IMR-90 (cell line): ENCODE measurements around the gene RAP1GAP. TPM values are rescaled to one million over a fixed set of nuclear protein-coding genes. Genes with fewer than 3 reads are reported as not detected.

Experiments used
- ATAC-seq: fragments of 200-7000 bp; cut with Tn5 transposase; 2 replicates; pipeline ENCODE4 v1.9.1; 2020; ENCODE audit warnings: low read depth, mild to moderate bottlenecking, moderate library complexity
- BruUV-seq: library from RNA; stranded (reverse); fragments of 400-500 nt; replicated peaks from 2 replicates; lab custom pipeline; 2021; lab: Mats Ljungman, UMichigan
- CTCF ChIA-PET: fragments of 300-600 bp; formaldehyde crosslinking; extraction: SDS; loops from one replicate; lab custom pipeline; 2021; ENCODE audit warnings: antibody characterized with exemption; lab: Yijun Ruan, JAX
- POLR2A ChIA-PET: fragments of 300-600 bp; sonication (Branson Sonifier 250); formaldehyde crosslinking; loops from one replicate; lab custom pipeline; 2022; ENCODE audit warnings: antibody characterized with exemption; ENCODE audit not compliant: unreplicated experiment; lab: Charles Lee
- DNase-seq: peaks from one replicate; pipeline ENCODE4 v3.0.0; 2013
- H2AFZ ChIP-seq: replicated peaks from 2 replicates; pipeline ENCODE3; 2013; ENCODE audit warnings: low read length, mild to moderate bottlenecking; ENCODE audit not compliant: poor library complexity
- H2AK5ac ChIP-seq: 2 replicates; pipeline ENCODE4 v1.6.1; 2013; ENCODE audit warnings: low read depth, low read length, inconsistent platforms
- H2AK9ac ChIP-seq: replicated peaks from 2 replicates; pipeline ENCODE3; 2013; ENCODE audit warnings: mild to moderate bottlenecking, low read depth, low read length, moderate library complexity; ENCODE audit not compliant: poor library complexity
- H2BK120ac ChIP-seq: 2 replicates; pipeline ENCODE4 v1.6.1; 2013; ENCODE audit warnings: low read depth, low read length, inconsistent platforms
- H2BK15ac ChIP-seq: 3 replicates; pipeline ENCODE4 v1.6.1; 2013; ENCODE audit warnings: low read depth, low read length, inconsistent platforms
- H2BK20ac ChIP-seq: 2 replicates; pipeline ENCODE4 v1.6.1; 2013; ENCODE audit warnings: low read depth, mild to moderate bottlenecking, inconsistent platforms, low read length, moderate library complexity
- H2BK5ac ChIP-seq: 2 replicates; pipeline ENCODE4 v1.6.1; 2013; ENCODE audit warnings: mild to moderate bottlenecking, low read depth, low read length, inconsistent platforms; ENCODE audit not compliant: poor library complexity, severe bottlenecking
- H3K14ac ChIP-seq: replicated peaks from 2 replicates; pipeline ENCODE4 v1.6.1; 2013; ENCODE audit warnings: low read depth, low read length, inconsistent platforms
- H3K18ac ChIP-seq: 2 replicates; pipeline ENCODE4 v1.6.1; 2013; ENCODE audit warnings: low read depth, low read length, control low read depth
- H3K23ac ChIP-seq: 2 replicates; pipeline ENCODE4 v1.6.1; 2013; ENCODE audit warnings: low read depth, low read length, inconsistent platforms
- H3K27ac ChIP-seq: 2 replicates; pipeline ENCODE4 v1.5.1; 2013; ENCODE audit warnings: mild to moderate bottlenecking, control low read depth, low read length; ENCODE audit not compliant: insufficient read depth
- H3K27me3 ChIP-seq: 2 replicates; pipeline ENCODE4 v1.6.1; 2013; ENCODE audit warnings: low read length; ENCODE audit not compliant: control insufficient read depth, insufficient read depth
- H3K36me3 ChIP-seq: 2 replicates; pipeline ENCODE4 v1.6.1; 2013; ENCODE audit warnings: low read length, mixed read lengths; ENCODE audit not compliant: control insufficient read depth, insufficient read depth
- H3K4ac ChIP-seq: 2 replicates; pipeline ENCODE4 v1.6.1; 2013; ENCODE audit warnings: low read depth, low read length, inconsistent platforms
- H3K4me1 ChIP-seq: 2 replicates; pipeline ENCODE4 v1.6.1; 2013; ENCODE audit warnings: low read length, mixed read lengths; ENCODE audit not compliant: control insufficient read depth, insufficient read depth
- H3K4me2 ChIP-seq: 2 replicates; pipeline ENCODE4 v1.6.1; 2013; ENCODE audit warnings: low read depth, mild to moderate bottlenecking, control low read depth, low read length, moderate library complexity
- H3K4me3 ChIP-seq: 2 replicates; pipeline ENCODE4 v1.5.1; 2013; ENCODE audit warnings: low read depth, mild to moderate bottlenecking, control low read depth, low read length, moderate library complexity; ENCODE audit not compliant: insufficient read depth
- H3K56ac ChIP-seq: 2 replicates; pipeline ENCODE4 v1.6.1; 2013; ENCODE audit warnings: low read length, inconsistent platforms; ENCODE audit not compliant: insufficient read depth; ENCODE audit errors: extremely low read depth
- H3K79me1 ChIP-seq, 2 experiments: 2 replicates each; pipeline ENCODE4 v1.6.1; 2013; ENCODE audit warnings: low read length in 2 of 2, inconsistent platforms in 1 of 2, low read depth in 1 of 2
- H3K9ac ChIP-seq: 2 replicates; pipeline ENCODE4 v1.6.1; 2013; ENCODE audit warnings: low read depth, low read length, control low read depth
- H3K9me1 ChIP-seq: 2 replicates; pipeline ENCODE4 v1.6.1; 2013; ENCODE audit warnings: low read length, inconsistent platforms; ENCODE audit not compliant: insufficient read depth
- H3K9me3 ChIP-seq: 2 replicates; pipeline ENCODE4 v1.6.1; 2013; ENCODE audit warnings: low read length; ENCODE audit not compliant: control insufficient read depth, insufficient read depth
- H4K20me1 ChIP-seq: 2 replicates; pipeline ENCODE4 v1.6.1; 2013; ENCODE audit warnings: low read length, inconsistent platforms; ENCODE audit not compliant: insufficient read depth
- H4K5ac ChIP-seq: 2 replicates; pipeline ENCODE4 v1.6.1; 2013; ENCODE audit warnings: mild to moderate bottlenecking, low read depth, low read length, control low read depth
- H4K8ac ChIP-seq, 2 experiments: 2 replicates each; pipeline ENCODE4 v1.6.1; 2013; ENCODE audit warnings: low read depth in 2 of 2, low read length in 2 of 2, control low read depth in 1 of 2, inconsistent platforms in 1 of 2
- H4K91ac ChIP-seq: 2 replicates; pipeline ENCODE4 v1.6.1; 2013; ENCODE audit warnings: low read depth, low read length, inconsistent platforms; ENCODE audit not compliant: insufficient read depth
- BHLHE40 ChIP-seq: fragments of 150-350 bp; IDR thresholded peaks from 2 replicates; pipeline ENCODE4 v1.6.1; 2016; ENCODE audit warnings: mild to moderate bottlenecking, low read depth, low read length
- CEBPB ChIP-seq: IDR thresholded peaks from 2 replicates; pipeline ENCODE4 v1.6.1; 2012; ENCODE audit warnings: low read depth, low read length, improper control_type of control experiment
- CHD1 ChIP-seq: IDR thresholded peaks from 2 replicates; pipeline ENCODE4 v1.6.1; 2012; ENCODE audit warnings: low read depth, low read length, improper control_type of control experiment
- FOS ChIP-seq: fragments of 150-350 bp; IDR thresholded peaks from 2 replicates; pipeline ENCODE4 v1.6.1; 2016; ENCODE audit warnings: low read depth, low read length
- MAFK ChIP-seq: IDR thresholded peaks from 2 replicates; pipeline ENCODE4 v1.6.1; 2012; ENCODE audit warnings: low read depth, low read length, improper control_type of control experiment
- MAZ ChIP-seq: IDR thresholded peaks from 2 replicates; pipeline ENCODE4 v1.6.1; 2012; ENCODE audit warnings: low read depth, mild to moderate bottlenecking, low read length, improper control_type of control experiment, moderate library complexity, borderline replicate concordance
- MXI1 ChIP-seq: IDR thresholded peaks from 2 replicates; pipeline ENCODE4 v1.6.1; 2012; ENCODE audit warnings: low read depth, mild to moderate bottlenecking, low read length, moderate library complexity, borderline replicate concordance
- NFE2L2 ChIP-seq: fragments of 150-350 bp; IDR thresholded peaks from 2 replicates; pipeline ENCODE4 v1.6.1; 2016; ENCODE audit warnings: low read depth, mild to moderate bottlenecking, low read length
- POLR2A ChIP-seq: IDR thresholded peaks from 2 replicates; pipeline ENCODE4 v1.6.1; 2012; ENCODE audit warnings: mild to moderate bottlenecking, low read depth, low read length
- RAD21 ChIP-seq: IDR thresholded peaks from 2 replicates; pipeline ENCODE4 v1.6.1; 2012; ENCODE audit warnings: low read length, improper control_type of control experiment
- RCOR1 ChIP-seq: IDR thresholded peaks from 2 replicates; pipeline ENCODE4 v1.6.1; 2012; ENCODE audit warnings: mild to moderate bottlenecking, low read length, improper control_type of control experiment; ENCODE audit not compliant: insufficient replicate concordance
- RFX5 ChIP-seq: IDR thresholded peaks from 2 replicates; pipeline ENCODE4 v1.8.0; 2012; ENCODE audit warnings: low read depth, mild to moderate bottlenecking, low read length, moderate library complexity
- SMC3 ChIP-seq: fragments of 150-350 bp; IDR thresholded peaks from 2 replicates; pipeline ENCODE4 v1.6.1; 2016; ENCODE audit warnings: low read depth, mild to moderate bottlenecking, antibody characterized with exemption, low read length, moderate library complexity
- WGBS, 2 experiments: methylation state at CpG; one replicate each; pipeline versions ENCODE4 v1.1.5 to v1.1.7; 2013; ENCODE audit warnings: missing lambda C conversion rate in 2 of 2; ENCODE audit not compliant: insufficient read length in 1 of 2; ENCODE audit errors: extremely low coverage in 2 of 2; 5-methylcytosine and 5-hydroxymethylcytosine counted together
- dilution Hi-C: fragments of 300-500 bp; cut with HindIII; formaldehyde crosslinking; loops from one replicate; pipeline ENCODE4 v1.14.3; 2018; ENCODE audit warnings: low sequenced_read_pairs; ENCODE audit not compliant: unreplicated experiment
- in situ Hi-C: fragments of 300-500 bp; cut with MboI; formaldehyde crosslinking; loops from 3 replicates; pipeline ENCODE4 v1.14.3; 2019; ENCODE audit warnings: low sequenced_read_pairs, inconsistent platforms, mixed read lengths
- intact Hi-C: fragments of 100-400 bp; cut with micrococcal nuclease; formaldehyde crosslinking; loops from 2 replicates; pipeline ENCODE4 v1.10.0; 2022
- polyA plus RNA-seq, 3 experiments: library from polyadenylated mRNA; depleted of rRNA; stranded (reverse); fragments of >200 nt; gene quantifications; 2 replicates each; pipeline ENCODE4 v1.2.3, GENCODE V29; 2012; ENCODE audit warnings: low replicate concordance in 1 of 3
- total RNA-seq: library from RNA; depleted of rRNA; stranded (reverse); fragments of >200 nt; gene quantifications from 2 replicates; pipeline ENCODE4 v1.2.3, GENCODE V29; 2012
- TF ChIP-seq, protein P1 (sequence below): fragments of 150-350 bp; IDR thresholded peaks from 2 replicates; pipeline ENCODE4 v1.6.1; 2017; ENCODE audit warnings: mild to moderate bottlenecking, antibody characterized with exemption, low read length, low read depth
- TF ChIP-seq, protein P2 (sequence below): fragments of 150-350 bp; IDR thresholded peaks from 2 replicates; pipeline ENCODE4 v1.6.1; 2016; ENCODE audit warnings: low read depth, mild to moderate bottlenecking, low read length, moderate library complexity, borderline replicate concordance
- TF ChIP-seq, protein P3 (sequence below): conservative IDR thresholded peaks from 2 replicates; pipeline ENCODE4 v1.5.1; 2012; ENCODE audit warnings: mild to moderate bottlenecking, low read depth, low read length, improper control_type of control experiment

The RAP1GAP gene
- total and polyA plus RNA-seq, 2 of the 4 experiments (the other 2 are of a cell fraction): under 0.01 to 0.10 TPM

- Histone ChIP-seq H3K9ac (no peak overlapping the region), H4K5ac (no peak overlapping the region), H2BK20ac (no peak overlapping the region), H2BK15ac (no peak overlapping the region), H2AK5ac (no peak overlapping the region), H3K4me2 (no peak overlapping the region), H3K27me3 (0 out of 2 replicates have a peak, but pooled peaks cover 2% of the 10 kb centered on the region), H2AFZ (no peak overlapping the region), H3K36me3 (no peaks in the 10 kb centered on the region), H3K23ac (no peak overlapping the region), H3K79me1 (no peaks in the 10 kb centered on the region), H2AK9ac (no peak overlapping the region), H3K27ac (no peak overlapping the region), H3K56ac (no peak overlapping the region), H4K8ac (no peak overlapping the region), H4K91ac (no peak overlapping the region), H4K20me1 (no peaks in the 10 kb centered on the region), H2BK120ac (no peak overlapping the region), H2BK5ac (no peak overlapping the region), H3K4me3 (no peak overlapping the region), H3K9me3 (no peaks in the 10 kb centered on the region), H3K14ac (no peak overlapping the region), H3K4ac (no peak overlapping the region), H3K18ac (no peak overlapping the region), H3K4me1 (no peaks in the 10 kb centered on the region; the same call in 1 of the 2 replicates), H3K9me1 (no peaks in the 10 kb centered on the region)
- ATAC-seq: no peak
- POLR2A ChIA-PET: no interaction called here
- no CpG with 5 or more reads among the region's 5 CpGs for WGBS, 2 experiments
- intact Hi-C loops (no loop called here), dilution Hi-C loops (no loop called here), in situ Hi-C loops (no loop called here)
- TF ChIP-seq NFE2L2 (no peak), MXI1 (no peak), CEBPB (no peak), MAFK (no peak), CHD1 (no peak), SMC3 (no peak), BHLHE40 (no peak), RCOR1 (no peak), RAD21 (no peak), POLR2A (no peak), MAZ (no peak), FOS (no peak), RFX5 (no peak)
- TF ChIP-seq, protein P1, sequence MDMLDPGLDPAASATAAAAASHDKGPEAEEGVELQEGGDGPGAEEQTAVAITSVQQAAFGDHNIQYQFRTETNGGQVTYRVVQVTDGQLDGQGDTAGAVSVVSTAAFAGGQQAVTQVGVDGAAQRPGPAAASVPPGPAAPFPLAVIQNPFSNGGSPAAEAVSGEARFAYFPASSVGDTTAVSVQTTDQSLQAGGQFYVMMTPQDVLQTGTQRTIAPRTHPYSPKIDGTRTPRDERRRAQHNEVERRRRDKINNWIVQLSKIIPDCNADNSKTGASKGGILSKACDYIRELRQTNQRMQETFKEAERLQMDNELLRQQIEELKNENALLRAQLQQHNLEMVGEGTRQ: no peak
- TF ChIP-seq, protein P2, sequence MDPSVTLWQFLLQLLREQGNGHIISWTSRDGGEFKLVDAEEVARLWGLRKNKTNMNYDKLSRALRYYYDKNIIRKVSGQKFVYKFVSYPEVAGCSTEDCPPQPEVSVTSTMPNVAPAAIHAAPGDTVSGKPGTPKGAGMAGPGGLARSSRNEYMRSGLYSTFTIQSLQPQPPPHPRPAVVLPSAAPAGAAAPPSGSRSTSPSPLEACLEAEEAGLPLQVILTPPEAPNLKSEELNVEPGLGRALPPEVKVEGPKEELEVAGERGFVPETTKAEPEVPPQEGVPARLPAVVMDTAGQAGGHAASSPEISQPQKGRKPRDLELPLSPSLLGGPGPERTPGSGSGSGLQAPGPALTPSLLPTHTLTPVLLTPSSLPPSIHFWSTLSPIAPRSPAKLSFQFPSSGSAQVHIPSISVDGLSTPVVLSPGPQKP: no peak
- TF ChIP-seq, protein P3, sequence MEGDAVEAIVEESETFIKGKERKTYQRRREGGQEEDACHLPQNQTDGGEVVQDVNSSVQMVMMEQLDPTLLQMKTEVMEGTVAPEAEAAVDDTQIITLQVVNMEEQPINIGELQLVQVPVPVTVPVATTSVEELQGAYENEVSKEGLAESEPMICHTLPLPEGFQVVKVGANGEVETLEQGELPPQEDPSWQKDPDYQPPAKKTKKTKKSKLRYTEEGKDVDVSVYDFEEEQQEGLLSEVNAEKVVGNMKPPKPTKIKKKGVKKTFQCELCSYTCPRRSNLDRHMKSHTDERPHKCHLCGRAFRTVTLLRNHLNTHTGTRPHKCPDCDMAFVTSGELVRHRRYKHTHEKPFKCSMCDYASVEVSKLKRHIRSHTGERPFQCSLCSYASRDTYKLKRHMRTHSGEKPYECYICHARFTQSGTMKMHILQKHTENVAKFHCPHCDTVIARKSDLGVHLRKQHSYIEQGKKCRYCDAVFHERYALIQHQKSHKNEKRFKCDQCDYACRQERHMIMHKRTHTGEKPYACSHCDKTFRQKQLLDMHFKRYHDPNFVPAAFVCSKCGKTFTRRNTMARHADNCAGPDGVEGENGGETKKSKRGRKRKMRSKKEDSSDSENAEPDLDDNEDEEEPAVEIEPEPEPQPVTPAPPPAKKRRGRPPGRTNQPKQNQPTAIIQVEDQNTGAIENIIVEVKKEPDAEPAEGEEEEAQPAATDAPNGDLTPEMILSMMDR: no peak
- CTCF ChIA-PET: no interaction called here
- BruUV-seq: no TSS peak
- no peak for DNase-seq
Observed at GRCh38 chr1:21559788-21560567, 109.2 kb downstream of the RAP1GAP start.
